K562 (cell line): ENCODE data around the gene SMYD1. TPM values are rescaled to one million over a fixed set of nuclear protein-coding genes. Genes with fewer than 3 reads are reported as not detected.
A peak's percentile ranks its signal among the peaks of the same experiment; 100 is the strongest.

Experiments used
- BRCA1 ChIP-seq, 2 experiments: fragments of 450-650 bp in 1 of 2; sonication (generic) in 1 of 2; formaldehyde crosslinking in 1 of 2; IDR thresholded peaks; 2 replicates each; pipeline versions ENCODE4 v1.5.0 to v1.6.1; 2017 to 2020; ENCODE audit warnings: mild to moderate bottlenecking in 1 of 2, missing genetic modification reagents in 1 of 2
- EHMT2 ChIP-seq: fragments of 450-650 bp; IDR thresholded peaks from 2 replicates; pipeline ENCODE4 v1.6.1; 2018; ENCODE audit warnings: antibody characterized with exemption
- HDAC6 ChIP-seq: IDR thresholded peaks from 2 replicates; pipeline ENCODE4 v1.6.1; 2012; ENCODE audit warnings: low read depth, mild to moderate bottlenecking, control low read depth, inconsistent platforms, low read length, moderate library complexity
- JUN ChIP-seq, 2 experiments: sonication (generic) in 1 of 2; formaldehyde crosslinking in 1 of 2; IDR thresholded peaks; 2 replicates each; pipeline versions ENCODE4 v1.6.1 to v1.8.0; 2012 to 2022; ENCODE audit warnings: borderline replicate concordance in 2 of 2, mild to moderate bottlenecking in 2 of 2, improper control_type of control experiment in 1 of 2, low read depth in 1 of 2, low read length in 1 of 2, missing genetic modification reagents in 1 of 2
- MAZ ChIP-seq, 2 experiments: fragments of 450-650 bp in 1 of 2; sonication (generic) in 1 of 2; formaldehyde crosslinking; IDR thresholded peaks in 1 of 2; conservative IDR thresholded peaks in 1 of 2; 2 replicates each; pipeline versions ENCODE4 v1.4.0 to v1.5.0; 2020; ENCODE audit warnings: mild to moderate bottlenecking in 1 of 2, missing genetic modification reagents in 1 of 2
- MBD1 ChIP-seq: fragments of 250-450 bp; sonication (Bioruptor Pico); IDR thresholded peaks from 2 replicates; pipeline ENCODE4 v1.8.0; 2022; ENCODE audit warnings: inconsistent platforms
- NFRKB ChIP-seq: fragments of 450-650 bp; IDR thresholded peaks from 2 replicates; pipeline ENCODE4 v1.6.1; 2016; ENCODE audit warnings: low read depth
- POLR2H ChIP-seq: IDR thresholded peaks from 2 replicates; pipeline ENCODE4 v1.6.1; 2016; ENCODE audit warnings: missing genetic modification characterization, low read depth, mild to moderate bottlenecking, control low read depth, missing compliant biosample characterization, moderate library complexity
- POU5F1 ChIP-seq: fragments of 150-350 bp; IDR thresholded peaks from 2 replicates; pipeline ENCODE4 v1.6.1; 2014; ENCODE audit warnings: borderline replicate concordance, low read length, low read depth, mild to moderate bottlenecking; ENCODE audit not compliant: partially characterized antibody
- SMC3 ChIP-seq: conservative IDR thresholded peaks from 2 replicates; pipeline ENCODE4 v1.6.1; 2011; ENCODE audit warnings: low read depth, low read length, improper control_type of control experiment; ENCODE audit not compliant: insufficient read depth
- TCF7 ChIP-seq: sonication (generic); IDR thresholded peaks from 2 replicates; pipeline ENCODE4 v1.6.1; 2016; ENCODE audit warnings: antibody characterized with exemption, borderline replicate concordance
- TEAD2 ChIP-seq: fragments of 450-650 bp; IDR thresholded peaks from 2 replicates; pipeline ENCODE4 v1.6.1; 2016; ENCODE audit warnings: missing genetic modification characterization, control low read depth, missing compliant biosample characterization
- TFAP4 ChIP-seq: sonication (generic); formaldehyde crosslinking; IDR thresholded peaks from 2 replicates; pipeline ENCODE4 v1.8.0; 2022; ENCODE audit warnings: missing genetic modification reagents, mild to moderate bottlenecking, moderate library complexity, borderline replicate concordance
- ZBTB7A ChIP-seq: IDR thresholded peaks from 2 replicates; pipeline ENCODE4 v1.6.1; 2011; ENCODE audit warnings: low read depth, mild to moderate bottlenecking, low read length, moderate library complexity, borderline replicate concordance; ENCODE audit not compliant: control insufficient read depth
- ZNF311 ChIP-seq: fragments of 250-450 bp; sonication (Bioruptor Pico); IDR thresholded peaks from 2 replicates; pipeline ENCODE4 v1.4.0; 2020; ENCODE audit warnings: mild to moderate bottlenecking, moderate library complexity
- ZNF318 ChIP-seq, 2 experiments: fragments of 450-650 bp; IDR thresholded peaks; 2 replicates each; pipeline ENCODE4 v1.6.1; 2016; ENCODE audit warnings: mild to moderate bottlenecking in 2 of 2, borderline replicate concordance in 1 of 2, low read depth in 1 of 2, moderate library complexity in 1 of 2
- ZNF551 ChIP-seq: fragments of 250-450 bp; sonication (Bioruptor Pico); IDR thresholded peaks from 2 replicates; pipeline ENCODE4 v1.5.0; 2021; ENCODE audit warnings: mild to moderate bottlenecking, moderate library complexity
- polyA plus RNA-seq, 8 experiments: library from polyadenylated mRNA; depleted of rRNA in 4 of 8; stranded (reverse) in 5 of 8; unstranded in 3 of 8; fragments of >200 nt; fragmentation: Nextera tagmentation in 2 of 8; fragmentation: Illumina TruSeq in 1 of 8; extraction: Ambion mirVana in 2 of 8; extraction: Trizol in 1 of 8; gene quantifications; 2 replicates each; pipeline versions ENCODE4 v1.2.1 to v1.2.3, GENCODE V29; 2011 to 2014; ENCODE audit warnings: inconsistent platforms in 1 of 8, missing spikeins in 1 of 8
- total RNA-seq, 7 experiments: library from RNA; depleted of rRNA in 6 of 7; stranded (reverse); fragments of >200 nt in 6 of 7; fragmentation: Illumina TruSeq in 2 of 7; extraction: Trizol in 2 of 7; gene quantifications; 2 replicates each; pipeline versions ENCODE4 v1.2.1 to v1.2.3, GENCODE V29; 2011 to 2021; ENCODE audit warnings: low replicate concordance in 1 of 7

The SMYD1 gene
- total and polyA plus RNA-seq, 9 of the 15 experiments (the other 6 are each of a cell fraction or from before 2014, with no cell fraction given): not detected

- TF ChIP-seq SMC3: no peak
- peak; percentile 66; the same call in 1 of the 2 replicates for TF ChIP-seq EHMT2
- no peak for TF ChIP-seq POU5F1
- no peak for TF ChIP-seq TFAP4 (CRISPR knock-in tag)
- TF ChIP-seq ZNF551 (CRISPR knock-in tag): no peak
- no peak for TF ChIP-seq ZNF311 (CRISPR knock-in tag)
- TF ChIP-seq TCF7: no peak
- no peak for TF ChIP-seq MBD1
- no peak for TF ChIP-seq MAZ (CRISPR knock-in tag; conservative IDR thresholded peaks at IDR 0.05 in 1 of 2, IDR thresholded peaks at IDR 0.05 in 1 of 2)
- TF ChIP-seq ZNF318 (IDR thresholded peaks at IDR 0.05; ENCODE audit: borderline replicate concordance in 1 of 2, low read depth in 1 of 2): no peak
- TF ChIP-seq BRCA1 (IDR thresholded peaks at IDR 0.05): no peak
- TF ChIP-seq BRCA1 (CRISPR knock-in tag; IDR thresholded peaks at IDR 0.05): no peak
- TF ChIP-seq ZBTB7A: no peak
- TF ChIP-seq TEAD2 (tag): no peak
- TF ChIP-seq HDAC6: no peak
- TF ChIP-seq JUN (IDR thresholded peaks at IDR 0.05; ENCODE audit: borderline replicate concordance, low read depth, low read length): no peak
- no peak for TF ChIP-seq JUN (CRISPR knock-in tag; IDR thresholded peaks at IDR 0.05; ENCODE audit: borderline replicate concordance)
- no peak for TF ChIP-seq POLR2H (tag)
- peak; percentile 62; the same call in 1 of the 2 replicates for TF ChIP-seq NFRKB
Observed at GRCh38 chr2:88057437-88057844, 10.2 kb upstream of the SMYD1 start (continued).
